ENCODE data around the gene PCDHGA1. TPM values are rescaled to one million over a fixed set of nuclear protein-coding genes. Genes with fewer than 3 reads are reported as not detected.

Gene PCDHGA1
- total and polyA plus RNA-seq, 9 of the 15 experiments (the other 6 are each of a cell fraction or from before 2014, with no cell fraction given), result 0.05 to 0.26 (median 0.18) TPM; not detected in 2

DNA sequence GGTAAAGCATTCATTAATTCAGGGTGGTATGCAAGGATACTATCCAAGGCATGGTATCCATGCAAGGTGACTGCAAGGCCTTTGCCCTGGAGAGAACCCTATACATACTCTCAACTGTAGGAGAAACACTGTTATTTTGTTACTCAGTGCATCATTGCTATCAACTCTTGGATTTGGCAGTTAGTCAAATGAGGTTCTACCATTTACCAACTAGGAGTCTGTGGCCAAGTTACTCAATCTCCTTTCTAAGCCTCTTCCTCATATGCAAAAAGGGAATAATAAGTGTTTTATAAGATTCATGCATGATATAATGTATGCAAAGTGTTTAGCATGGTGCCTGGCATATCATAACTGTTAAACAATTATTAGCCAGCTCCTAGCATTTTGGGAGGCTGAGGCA lies 149.5 kb downstream of the PCDHGA1 start:
- DNase-seq (ENCODE audit: extremely low read depth in 1 of 4, low spot score in 3 of 4), result no peak
- no peak overlapping the region for H3K4me3 ChIP-seq
- H3K9me1 ChIP-seq (ENCODE audit: control insufficient read depth, insufficient read depth, low read length), result no peaks in the 10 kb centered on the region
- H3K9ac ChIP-seq (ENCODE audit: insufficient read depth in 1 of 2, low read depth in 2 of 2, low read length in 2 of 2), result no peak overlapping the region
- H2AFZ ChIP-seq (ENCODE audit: low read depth, low read length), result no peak overlapping the region
- intact Hi-C loops (cut with micrococcal nuclease), result no loop called here
- in situ Hi-C loops (cut with MboI), result no loop called here
- H3K4me2 ChIP-seq (ENCODE audit: insufficient read depth, low read length), result no peak overlapping the region
- CTCF ChIA-PET (ENCODE audit: low intra/inter-chr PET ratio), result no interaction called here
- no peaks in the 10 kb centered on the region for H3K9me3 ChIP-seq (replicated peaks; ENCODE audit: control insufficient read depth, insufficient read depth, low read depth, low read length)
- peaks cover 0 to 16% of the 10 kb centered on the region in 2 experiments; a peak in 1 of 5 replicates for H3K4me1 ChIP-seq (replicated peaks in 1 of 2; ENCODE audit: control insufficient read depth in 2 of 2, insufficient read depth in 2 of 2, low read length in 2 of 2)
- H4K20me1 ChIP-seq (replicated peaks; ENCODE audit: control insufficient read depth, insufficient read depth, low read length), result no peaks in the 10 kb centered on the region; the same call in 1 of the 2 replicates
- H3K27me3 ChIP-seq (ENCODE audit: control insufficient read depth in 2 of 2, insufficient read depth in 2 of 2, low read length in 2 of 2), result peaks cover 30 to 36% of the 10 kb centered on the region in 2 experiments
- no peak for ATAC-seq
- BruUV-seq (replicated peaks), result no TSS peak
- no peak overlapping the region for H3K27ac ChIP-seq (ENCODE audit: extremely low read depth, low read depth, low read length)
- POLR2A ChIA-PET, result no interaction called here
- FAIRE-seq, result no peak
- H3K36me3 ChIP-seq (ENCODE audit: control insufficient read depth, insufficient read depth, low read length), result no peaks in the 10 kb centered on the region
- no peaks in the 10 kb centered on the region for H3K79me2 ChIP-seq (ENCODE audit: control insufficient read depth, insufficient read depth, low read length)
- TF ChIP-seq, protein P1, sequence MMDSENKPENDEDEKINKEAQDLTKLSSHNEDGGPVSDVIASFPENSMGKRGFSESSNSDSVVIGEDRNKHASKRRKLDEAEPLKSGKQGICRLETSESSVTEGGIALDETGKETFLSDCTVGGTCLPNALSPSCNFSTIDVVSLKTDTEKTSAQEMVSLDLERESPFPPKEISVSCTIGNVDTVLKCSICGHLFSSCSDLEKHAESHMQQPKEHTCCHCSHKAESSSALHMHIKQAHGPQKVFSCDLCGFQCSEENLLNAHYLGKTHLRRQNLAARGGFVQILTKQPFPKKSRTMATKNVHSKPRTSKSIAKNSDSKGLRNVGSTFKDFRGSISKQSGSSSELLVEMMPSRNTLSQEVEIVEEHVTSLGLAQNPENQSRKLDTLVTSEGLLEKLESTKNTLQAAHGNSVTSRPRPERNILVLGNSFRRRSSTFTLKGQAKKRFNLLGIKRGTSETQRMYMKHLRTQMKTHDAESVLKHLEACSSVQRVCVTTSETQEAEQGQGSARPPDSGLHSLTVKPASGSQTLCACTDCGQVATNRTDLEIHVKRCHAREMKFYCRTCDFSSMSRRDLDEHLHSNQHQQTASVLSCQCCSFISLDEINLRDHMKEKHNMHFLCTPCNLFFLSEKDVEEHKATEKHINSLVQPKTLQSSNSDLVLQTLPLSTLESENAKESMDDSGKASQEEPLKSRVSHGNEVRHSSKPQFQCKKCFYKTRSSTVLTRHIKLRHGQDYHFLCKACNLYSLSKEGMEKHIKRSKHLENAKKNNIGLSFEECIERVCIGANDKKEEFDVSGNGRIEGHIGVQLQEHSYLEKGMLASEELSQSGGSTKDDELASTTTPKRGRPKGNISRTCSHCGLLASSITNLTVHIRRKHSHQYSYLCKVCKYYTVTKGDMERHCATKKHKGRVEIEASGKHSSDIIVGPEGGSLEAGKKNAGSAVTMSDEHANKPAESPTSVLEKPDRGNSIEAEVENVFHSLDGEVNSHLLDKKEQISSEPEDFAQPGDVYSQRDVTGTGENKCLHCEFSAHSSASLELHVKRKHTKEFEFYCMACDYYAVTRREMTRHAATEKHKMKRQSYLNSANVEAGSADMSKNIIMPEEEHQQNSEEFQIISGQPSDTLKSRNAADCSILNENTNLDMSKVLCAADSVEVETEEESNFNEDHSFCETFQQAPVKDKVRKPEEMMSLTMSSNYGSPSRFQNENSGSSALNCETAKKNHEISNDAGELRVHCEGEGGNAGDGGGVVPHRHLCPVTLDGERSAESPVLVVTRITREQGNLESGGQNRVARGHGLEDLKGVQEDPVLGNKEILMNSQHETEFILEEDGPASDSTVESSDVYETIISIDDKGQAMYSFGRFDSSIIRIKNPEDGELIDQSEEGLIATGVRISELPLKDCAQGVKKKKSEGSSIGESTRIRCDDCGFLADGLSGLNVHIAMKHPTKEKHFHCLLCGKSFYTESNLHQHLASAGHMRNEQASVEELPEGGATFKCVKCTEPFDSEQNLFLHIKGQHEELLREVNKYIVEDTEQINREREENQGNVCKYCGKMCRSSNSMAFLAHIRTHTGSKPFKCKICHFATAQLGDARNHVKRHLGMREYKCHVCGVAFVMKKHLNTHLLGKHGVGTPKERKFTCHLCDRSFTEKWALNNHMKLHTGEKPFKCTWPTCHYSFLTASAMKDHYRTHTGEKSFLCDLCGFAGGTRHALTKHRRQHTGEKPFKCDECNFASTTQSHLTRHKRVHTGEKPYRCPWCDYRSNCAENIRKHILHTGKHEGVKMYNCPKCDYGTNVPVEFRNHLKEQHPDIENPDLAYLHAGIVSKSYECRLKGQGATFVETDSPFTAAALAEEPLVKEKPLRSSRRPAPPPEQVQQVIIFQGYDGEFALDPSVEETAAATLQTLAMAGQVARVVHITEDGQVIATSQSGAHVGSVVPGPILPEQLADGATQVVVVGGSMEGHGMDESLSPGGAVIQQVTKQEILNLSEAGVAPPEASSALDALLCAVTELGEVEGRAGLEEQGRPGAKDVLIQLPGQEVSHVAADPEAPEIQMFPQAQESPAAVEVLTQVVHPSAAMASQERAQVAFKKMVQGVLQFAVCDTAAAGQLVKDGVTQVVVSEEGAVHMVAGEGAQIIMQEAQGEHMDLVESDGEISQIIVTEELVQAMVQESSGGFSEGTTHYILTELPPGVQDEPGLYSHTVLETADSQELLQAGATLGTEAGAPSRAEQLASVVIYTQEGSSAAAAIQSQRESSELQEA (IDR thresholded peaks at IDR 0.05; ENCODE audit: low read depth), result no peak
- TF ChIP-seq MEIS2 (IDR thresholded peaks at IDR 0.05; ENCODE audit: partially characterized antibody) (no peak), BRCA1 (IDR thresholded peaks at IDR 0.05) (no peak), BRCA1 (CRISPR knock-in tag; IDR thresholded peaks at IDR 0.05) (no peak), KAT7 (CRISPR knock-in tag; IDR thresholded peaks at IDR 0.05; ENCODE audit: borderline replicate concordance) (no peak), ZNF217 (CRISPR knock-in tag; IDR thresholded peaks at IDR 0.05) (no peak), RBM15 (IDR thresholded peaks at IDR 0.05; ENCODE audit: insufficient read depth, low read length) (no peak), PHB2 (IDR thresholded peaks at IDR 0.05; ENCODE audit: low read depth) (no peak), TAF7 (tag; IDR thresholded peaks at IDR 0.05) (no peak), DIDO1 (tag; IDR thresholded peaks at IDR 0.05; ENCODE audit: low read depth) (no peak), BHLHE40 (IDR thresholded peaks at IDR 0.05; ENCODE audit: low read length) (no peak)
- TF ChIP-seq, protein P2, sequence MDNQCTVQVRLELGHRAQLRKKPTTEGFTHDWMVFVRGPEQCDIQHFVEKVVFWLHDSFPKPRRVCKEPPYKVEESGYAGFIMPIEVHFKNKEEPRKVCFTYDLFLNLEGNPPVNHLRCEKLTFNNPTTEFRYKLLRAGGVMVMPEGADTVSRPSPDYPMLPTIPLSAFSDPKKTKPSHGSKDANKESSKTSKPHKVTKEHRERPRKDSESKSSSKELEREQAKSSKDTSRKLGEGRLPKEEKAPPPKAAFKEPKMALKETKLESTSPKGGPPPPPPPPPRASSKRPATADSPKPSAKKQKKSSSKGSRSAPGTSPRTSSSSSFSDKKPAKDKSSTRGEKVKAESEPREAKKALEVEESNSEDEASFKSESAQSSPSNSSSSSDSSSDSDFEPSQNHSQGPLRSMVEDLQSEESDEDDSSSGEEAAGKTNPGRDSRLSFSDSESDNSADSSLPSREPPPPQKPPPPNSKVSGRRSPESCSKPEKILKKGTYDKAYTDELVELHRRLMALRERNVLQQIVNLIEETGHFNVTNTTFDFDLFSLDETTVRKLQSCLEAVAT (IDR thresholded peaks at IDR 0.05), result no peak
- TF ChIP-seq, protein P3, sequence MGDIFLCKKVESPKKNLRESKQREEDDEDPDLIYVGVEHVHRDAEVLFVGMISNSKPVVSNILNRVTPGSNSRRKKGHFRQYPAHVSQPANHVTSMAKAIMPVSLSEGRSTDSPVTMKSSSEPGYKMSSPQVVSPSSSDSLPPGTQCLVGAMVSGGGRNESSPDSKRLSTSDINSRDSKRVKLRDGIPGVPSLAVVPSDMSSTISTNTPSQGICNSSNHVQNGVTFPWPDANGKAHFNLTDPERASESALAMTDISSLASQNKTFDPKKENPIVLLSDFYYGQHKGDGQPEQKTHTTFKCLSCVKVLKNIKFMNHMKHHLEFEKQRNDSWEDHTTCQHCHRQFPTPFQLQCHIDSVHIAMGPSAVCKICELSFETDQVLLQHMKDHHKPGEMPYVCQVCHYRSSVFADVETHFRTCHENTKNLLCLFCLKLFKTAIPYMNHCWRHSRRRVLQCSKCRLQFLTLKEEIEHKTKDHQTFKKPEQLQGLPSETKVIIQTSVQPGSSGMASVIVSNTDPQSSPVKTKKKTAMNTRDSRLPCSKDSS (IDR thresholded peaks at IDR 0.05; ENCODE audit: low read depth, partially characterized antibody), result no peak

Measured in K562 (cell line).